H54 (cell line): ENCODE measurements around the gene AP1AR.
"Not testable (repeated sequence)": the region's sequence is repeated elsewhere in the genome, so short reads cannot be mapped to it uniquely, and the experiment has no call there.

Experiments used
- DNase-seq: peaks from one replicate; pipeline ENCODE4 v3.0.0; 2011; ENCODE audit warnings: low spot score, mixed read lengths; ENCODE audit not compliant: insufficient read length
- FAIRE-seq: peaks from 3 replicates; lab custom pipeline; 2011; peaks lifted over from hg19 to GRCh38; lab: Jason Lieb, UNC
- POLR2A ChIP-seq: IDR thresholded peaks from 2 replicates; pipeline ENCODE4 v1.6.1; 2011; ENCODE audit warnings: low read depth, mild to moderate bottlenecking, low read length

AP1AR gene

GRCh38 chr4:112299721-112300120, 68.1 kb downstream of the AP1AR start:
- FAIRE-seq: no peak
- no peak for DNase-seq
- no peak for TF ChIP-seq POLR2A

GRCh38 chr4:112302320-112303274, 71.0 kb downstream of the AP1AR start:
- FAIRE-seq: no peak
- DNase-seq: no peak
- TF ChIP-seq POLR2A: no peak

- not testable (repeated sequence) for DNase-seq, FAIRE-seq
Observed at GRCh38 chr4:112305477-112305876, 73.9 kb downstream of the AP1AR start.

DNA sequence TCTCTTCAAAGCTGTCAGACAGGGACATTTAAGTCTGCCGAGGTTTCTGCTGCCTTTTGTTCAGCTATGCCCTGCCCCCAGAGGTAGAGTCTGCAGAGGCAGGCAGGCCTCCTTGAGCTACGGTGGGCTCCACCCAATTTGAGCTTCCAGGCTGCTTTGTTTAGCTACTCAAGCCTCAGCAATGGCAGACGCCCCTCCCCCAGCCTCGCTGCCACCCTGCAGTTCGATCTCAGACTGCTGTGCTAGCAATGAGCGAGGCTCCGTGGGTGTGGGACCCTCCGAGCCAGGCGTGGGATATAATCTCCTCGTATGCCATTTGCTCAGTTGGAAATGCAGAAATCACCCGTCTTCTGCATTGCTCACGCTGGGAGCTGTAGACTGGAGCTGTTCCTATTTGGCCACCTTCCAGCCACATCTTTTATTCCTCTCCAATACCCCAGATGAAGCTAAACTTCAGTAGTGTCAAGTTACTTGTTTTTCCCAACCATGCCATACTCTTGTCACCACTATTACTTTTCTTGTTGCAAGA, 77.7 kb downstream of the AP1AR start:
- not testable (repeated sequence) for DNase-seq, FAIRE-seq

DNA sequence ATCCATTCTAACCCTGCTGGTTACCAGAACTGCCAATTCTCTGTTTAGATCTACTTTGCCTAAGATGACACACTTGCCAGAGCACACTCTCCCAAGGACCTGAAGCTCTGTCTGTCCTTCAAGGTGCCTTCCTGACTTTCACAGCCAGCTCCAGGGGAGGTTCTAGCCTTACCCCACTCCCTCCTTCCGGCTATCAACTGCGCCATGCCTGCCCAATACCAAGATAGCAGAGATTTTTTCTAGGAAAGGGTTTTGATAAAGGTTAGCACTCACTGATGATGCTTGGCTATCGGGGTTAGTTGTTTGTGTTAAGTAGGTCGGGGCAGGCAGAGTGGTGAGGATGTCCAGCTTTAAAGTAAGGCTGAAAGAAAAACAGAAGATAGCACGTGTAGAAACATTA, 79.9 kb downstream of the AP1AR start:
- DNase-seq (no peak), FAIRE-seq (no peak)
- TF ChIP-seq POLR2A: no peak

- FAIRE-seq (no peak), DNase-seq (no peak)
- TF ChIP-seq POLR2A: no peak
Observed at GRCh38 chr4:112312610-112313239, 81.1 kb downstream of the AP1AR start.

GRCh38 chr4:112315446-112315845, 83.9 kb downstream of the AP1AR start:
- no peak for DNase-seq
- no peak for TF ChIP-seq POLR2A
- no peak for FAIRE-seq

GRCh38 chr4:112316360-112316759, 84.8 kb downstream of the AP1AR start:
- no peak for TF ChIP-seq POLR2A
- no peak for FAIRE-seq
- DNase-seq: no peak

DNA sequence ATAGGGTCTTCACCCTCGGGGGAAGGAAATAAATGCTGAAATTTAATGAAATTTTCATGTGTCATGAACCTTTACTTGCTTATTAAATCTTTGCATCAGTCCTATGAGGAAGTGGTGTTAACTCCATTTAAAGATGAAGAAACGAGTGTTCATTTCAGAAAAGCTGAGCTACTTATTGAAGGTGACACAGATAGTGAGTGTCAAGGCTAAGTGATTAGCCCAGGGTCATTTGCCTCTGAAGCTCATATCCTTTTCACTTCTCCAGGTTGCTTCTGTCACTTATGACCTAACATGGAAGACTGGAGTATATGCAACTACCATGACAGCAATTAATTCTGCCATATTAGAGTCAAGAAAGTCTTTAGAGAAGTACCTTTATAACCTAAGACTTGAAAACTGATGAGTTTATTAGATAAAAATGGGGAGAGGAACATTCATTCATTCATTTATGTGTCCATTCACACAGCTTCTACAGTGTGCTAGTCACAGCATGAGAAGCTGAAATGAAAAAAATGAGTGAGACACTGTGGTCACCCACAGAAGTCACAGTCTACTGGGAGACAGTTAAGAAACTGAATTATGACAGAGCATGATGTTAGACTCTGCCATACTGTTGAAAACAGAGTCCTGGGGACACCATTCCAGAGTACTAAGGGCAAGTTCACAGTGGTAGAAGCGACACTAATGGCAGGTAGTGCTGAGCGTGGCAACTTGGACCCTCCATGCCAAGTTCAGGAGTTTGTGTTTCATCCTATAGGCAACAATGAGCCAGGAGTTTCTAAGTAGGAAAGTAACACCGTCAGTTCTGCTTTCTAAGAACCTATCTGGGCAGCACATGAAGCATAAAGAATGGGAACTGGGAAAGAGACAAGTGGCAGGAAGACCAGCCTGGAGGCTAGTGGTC, 86.9 kb downstream of the AP1AR start:
- DNase-seq (no peak), FAIRE-seq (no peak)
- no peak for TF ChIP-seq POLR2A
